Retinal pigment epithelial cell (primary cell): ENCODE measurements around the gene ABCG4.

ENCODE experiments used
- DNase-seq: peaks from one replicate; pipeline ENCODE4 v3.0.0-alpha.2; 2010; ENCODE audit warnings: low read depth
- H3K4me3 ChIP-seq: 2 replicates; pipeline ENCODE4 v1.5.1; 2011; ENCODE audit warnings: mild to moderate bottlenecking, low read length, control low read depth, moderate library complexity
- TF ChIP-seq, protein P1 (sequence below): conservative IDR thresholded peaks from 2 replicates; pipeline ENCODE4 v1.5.1; 2011; ENCODE audit warnings: low read depth, low read length, control low read depth, inconsistent platforms

Gene ABCG4

DNA sequence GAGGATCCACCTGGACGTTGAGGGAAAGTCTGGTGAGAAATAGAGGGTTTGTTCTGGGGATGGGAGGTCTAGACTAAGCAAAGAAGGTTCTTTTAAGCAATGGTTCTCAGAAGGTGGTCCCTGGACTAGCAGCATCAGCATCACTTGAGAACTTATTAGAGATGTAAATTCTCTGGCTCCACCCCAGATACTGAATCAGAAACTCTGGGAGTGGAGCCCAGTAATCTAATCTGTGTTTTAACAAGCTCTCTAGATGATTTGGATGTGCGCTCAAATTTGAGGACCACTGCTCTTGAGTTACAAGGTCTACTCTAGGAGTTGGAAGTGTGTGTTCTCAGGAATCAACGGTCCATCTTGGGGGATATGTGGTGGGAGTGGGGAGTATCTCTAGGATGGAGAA, 3.3 kb upstream of the ABCG4 start:
- no peak overlapping the region for H3K4me3 ChIP-seq
- DNase-seq: no peak
- TF ChIP-seq, protein P1, sequence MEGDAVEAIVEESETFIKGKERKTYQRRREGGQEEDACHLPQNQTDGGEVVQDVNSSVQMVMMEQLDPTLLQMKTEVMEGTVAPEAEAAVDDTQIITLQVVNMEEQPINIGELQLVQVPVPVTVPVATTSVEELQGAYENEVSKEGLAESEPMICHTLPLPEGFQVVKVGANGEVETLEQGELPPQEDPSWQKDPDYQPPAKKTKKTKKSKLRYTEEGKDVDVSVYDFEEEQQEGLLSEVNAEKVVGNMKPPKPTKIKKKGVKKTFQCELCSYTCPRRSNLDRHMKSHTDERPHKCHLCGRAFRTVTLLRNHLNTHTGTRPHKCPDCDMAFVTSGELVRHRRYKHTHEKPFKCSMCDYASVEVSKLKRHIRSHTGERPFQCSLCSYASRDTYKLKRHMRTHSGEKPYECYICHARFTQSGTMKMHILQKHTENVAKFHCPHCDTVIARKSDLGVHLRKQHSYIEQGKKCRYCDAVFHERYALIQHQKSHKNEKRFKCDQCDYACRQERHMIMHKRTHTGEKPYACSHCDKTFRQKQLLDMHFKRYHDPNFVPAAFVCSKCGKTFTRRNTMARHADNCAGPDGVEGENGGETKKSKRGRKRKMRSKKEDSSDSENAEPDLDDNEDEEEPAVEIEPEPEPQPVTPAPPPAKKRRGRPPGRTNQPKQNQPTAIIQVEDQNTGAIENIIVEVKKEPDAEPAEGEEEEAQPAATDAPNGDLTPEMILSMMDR: no peak

DNA sequence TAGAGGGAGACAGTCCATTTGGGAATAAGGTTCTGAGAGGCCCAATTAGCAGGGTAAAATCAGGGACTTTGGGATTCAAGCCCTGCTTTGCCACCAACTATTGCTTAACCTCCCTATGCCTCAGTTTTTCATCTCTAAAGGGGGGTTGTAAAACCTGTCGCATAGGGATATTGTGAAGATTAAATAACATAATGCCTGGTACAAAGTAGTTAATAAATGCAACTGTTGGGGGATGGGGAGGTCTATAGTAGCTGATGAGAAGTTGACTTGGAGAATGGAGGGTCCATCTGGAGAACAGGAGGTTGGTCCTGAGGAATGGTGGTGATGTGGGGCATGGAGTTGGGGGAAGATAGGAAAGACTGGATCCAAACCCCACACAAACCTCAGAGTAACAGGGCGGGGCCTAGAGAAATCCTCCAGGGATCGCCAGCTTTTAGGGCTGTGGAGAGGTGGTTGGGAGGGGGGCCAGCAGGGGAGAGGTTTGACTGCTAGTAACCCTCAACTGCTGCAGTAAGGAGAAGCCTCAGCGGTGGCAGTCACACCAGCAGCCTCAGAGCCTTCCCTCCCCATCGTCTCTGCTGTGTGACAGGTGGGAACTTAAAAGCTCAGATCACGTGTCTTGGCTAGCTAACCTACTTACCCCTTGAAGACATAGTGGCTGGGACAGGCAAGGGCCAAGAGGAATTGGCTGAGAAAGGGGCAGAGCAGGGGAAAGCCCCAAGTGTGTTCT, 1.1 kb upstream of the ABCG4 start:
- H3K4me3 ChIP-seq: no peak overlapping the region
- TF ChIP-seq, protein P1: no peak
- DNase-seq: no peak

DNA sequence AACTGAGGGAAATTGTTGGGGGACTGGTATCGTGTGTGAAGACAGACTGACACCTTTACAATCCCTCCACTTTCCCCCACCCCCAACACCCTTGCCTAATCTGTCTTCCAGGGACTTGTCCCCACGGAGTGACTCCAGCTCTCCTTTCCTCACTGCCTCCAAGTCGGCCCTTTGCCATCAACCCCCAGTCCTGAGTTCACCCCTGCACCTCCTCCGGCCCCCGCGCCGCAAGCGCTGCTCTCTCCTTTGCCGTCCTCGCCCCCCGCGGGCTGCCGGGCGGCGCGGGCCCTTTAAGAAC, 183 bp upstream of the ABCG4 start:
- TF ChIP-seq, protein P1: no peak
- DNase-seq: no peak
- peak overlapping the region; percentile 51 for H3K4me3 ChIP-seq

DNA sequence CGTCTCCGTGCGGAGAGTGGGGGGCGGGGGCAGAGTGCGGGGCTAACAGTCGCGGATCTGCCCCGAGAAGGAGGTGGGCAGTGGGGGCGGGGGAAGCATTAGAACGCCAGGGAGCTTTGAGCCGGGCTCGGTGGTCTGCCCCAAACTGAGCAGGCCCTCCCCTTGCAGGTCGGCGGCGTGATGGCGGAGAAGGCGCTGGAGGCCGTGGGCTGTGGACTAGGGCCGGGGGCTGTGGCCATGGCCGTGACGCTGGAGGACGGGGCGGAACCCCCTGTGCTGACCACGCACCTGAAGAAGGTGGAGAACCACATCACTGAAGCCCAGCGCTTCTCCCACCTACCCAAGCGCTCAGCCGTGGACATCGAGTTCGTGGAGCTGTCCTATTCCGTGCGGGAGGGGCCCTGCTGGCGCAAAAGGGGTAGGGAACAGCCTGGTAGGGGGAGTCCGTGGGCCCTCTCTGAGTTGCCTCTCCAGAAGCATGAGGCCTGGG, 979 bp downstream of the ABCG4 start:
- TF ChIP-seq, protein P1: no peak
- peak overlapping the region; percentile 51 for H3K4me3 ChIP-seq
- DNase-seq: no peak

DNA sequence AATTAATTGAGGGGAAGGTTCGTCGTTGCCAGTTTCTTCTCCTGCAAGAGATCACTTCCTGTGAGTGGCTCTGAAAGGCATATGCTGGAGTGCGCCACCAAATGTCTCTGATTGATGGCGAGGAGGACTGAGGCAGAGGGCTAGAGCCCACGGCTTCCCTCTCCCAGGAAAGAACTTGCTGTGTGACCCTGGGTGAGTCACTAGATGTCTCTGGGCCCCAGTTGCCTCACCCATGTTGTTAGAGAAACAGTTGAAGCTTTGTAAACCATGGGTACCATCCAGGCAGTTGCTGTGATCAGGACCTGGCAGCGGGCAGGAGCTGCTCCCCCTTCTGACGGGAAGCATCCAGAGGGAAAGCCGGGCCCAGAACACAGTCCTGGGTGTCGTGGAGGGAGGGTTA, 3.2 kb downstream of the ABCG4 start:
- TF ChIP-seq, protein P1: no peak
- no peak for DNase-seq
- H3K4me3 ChIP-seq: no peak overlapping the region

DNA sequence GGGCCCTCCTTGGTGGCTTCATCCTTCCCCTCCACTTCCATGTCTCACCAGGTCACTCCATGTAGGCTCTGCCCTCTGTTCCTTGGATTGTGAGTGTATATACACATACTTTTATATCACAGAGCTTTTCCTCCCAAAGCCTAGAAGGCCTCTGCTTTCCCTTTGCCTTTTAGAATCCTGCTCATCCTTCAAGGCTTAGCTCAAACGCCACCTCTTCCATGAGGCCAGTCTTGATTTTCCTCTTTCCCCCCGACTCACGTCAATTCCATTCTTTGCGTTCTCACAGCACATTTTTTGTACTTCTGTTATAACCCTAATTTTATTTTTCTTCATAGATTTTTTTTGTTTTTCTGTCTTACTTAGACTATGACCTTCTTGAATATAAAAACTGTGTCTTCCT, 3.8 kb downstream of the ABCG4 start:
- DNase-seq: no peak
- no peak overlapping the region for H3K4me3 ChIP-seq
- TF ChIP-seq, protein P1: no peak

DNA sequence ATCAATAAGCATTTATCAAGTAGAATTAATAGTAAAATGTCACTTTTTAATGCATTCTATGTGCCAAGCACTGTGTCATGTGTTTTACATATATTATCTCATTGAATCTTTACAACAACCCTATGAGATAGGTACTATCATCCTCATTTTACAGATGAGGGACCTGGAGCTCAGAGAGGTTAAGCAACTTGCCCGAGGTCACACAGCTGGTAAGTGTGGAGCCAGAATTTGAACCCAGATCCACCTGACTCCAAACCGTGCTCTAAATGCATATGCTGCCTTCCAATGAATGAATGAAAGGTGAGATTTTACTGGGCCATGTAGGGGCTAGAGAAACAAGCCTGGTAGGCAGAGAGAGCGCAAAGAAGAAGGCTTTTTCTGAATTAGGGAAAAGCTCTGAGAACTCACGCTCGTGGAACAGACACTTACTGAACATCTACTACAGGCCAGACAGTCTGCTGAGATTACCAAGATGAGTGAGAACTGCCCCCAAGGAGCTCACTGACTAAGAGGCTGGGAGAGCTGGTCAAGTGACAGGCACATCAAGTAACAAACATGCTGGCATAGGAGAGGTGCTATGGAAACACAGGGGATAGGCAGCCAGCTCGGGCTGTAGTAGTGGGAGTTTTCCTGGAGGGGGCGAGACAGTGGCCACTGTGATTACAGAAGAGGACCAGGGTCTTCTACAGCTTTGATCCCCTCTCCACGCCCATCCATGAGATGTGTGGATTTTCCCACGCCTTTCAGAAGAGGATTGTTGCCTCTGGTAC, 4.4 kb downstream of the ABCG4 start:
- no peak overlapping the region for H3K4me3 ChIP-seq
- DNase-seq: no peak

More for the DNA sequence above, 4.4 kb downstream of the ABCG4 start:
- TF ChIP-seq, protein P1: no peak
